Heart right ventricle (tissue), 16 donors: Measurements from ENCODE around the gene NHERF1. TPM values are rescaled to one million over a fixed set of nuclear protein-coding genes. Genes with fewer than 3 reads are reported as not detected.

Experiments
- ATAC-seq, 8 donors: fragments of 200-7000 bp; cut with Tn5 transposase; one replicate each; pipeline ENCODE4 v1.9.1; 2020; ENCODE audit warnings: mild to moderate bottlenecking in 8 of 8, moderate library complexity in 8 of 8, moderate number of reproducible peaks in 1 of 8
- DNase-seq, 2 donors: peaks; one replicate each; pipeline ENCODE4 v3.0.0-alpha.2; 2020
- H3K27ac ChIP-seq, 10 donors: fragments of 200-600 bp; sonication (generic) in 2 of 10; one replicate each; pipeline versions ENCODE4 v1.5.0 to v1.8.0; 2020 to 2022; ENCODE audit warnings: mild to moderate bottlenecking in 3 of 10
- H3K27me3 ChIP-seq, 7 donors: fragments of 200-600 bp; one replicate each; pipeline ENCODE4 v1.8.0; 2021 to 2022; ENCODE audit warnings: mild to moderate bottlenecking in 2 of 7
- H3K36me3 ChIP-seq, 9 donors: fragments of 200-600 bp; sonication (generic) in 1 of 9; one replicate each; pipeline versions ENCODE4 v1.5.0 to v1.8.0; 2020 to 2022; ENCODE audit warnings: mild to moderate bottlenecking in 2 of 9
- H3K4me1 ChIP-seq, 9 donors: fragments of 200-600 bp; sonication (generic) in 1 of 9; one replicate each; pipeline versions ENCODE4 v1.5.0 to v1.8.0; 2020 to 2022; ENCODE audit warnings: mild to moderate bottlenecking in 4 of 9
- H3K4me3 ChIP-seq, 10 donors: fragments of 200-600 bp; sonication (generic) in 2 of 10; one replicate each; pipeline versions ENCODE4 v1.5.0 to v1.8.0; 2020 to 2022; ENCODE audit warnings: mild to moderate bottlenecking in 7 of 10, moderate library complexity in 2 of 10
- H3K9me3 ChIP-seq, 11 donors: fragments of 200-600 bp in 10 of 11; sonication (generic) in 2 of 11; one replicate each; pipeline versions ENCODE4 v1.5.0 to v1.8.0; 2013 to 2022; ENCODE audit warnings: mild to moderate bottlenecking in 2 of 11, control low read depth in 1 of 11, moderate library complexity in 1 of 11
- WGBS, 2 donors: extraction: QIAGEN DNeasy Blood & Tissue Kit; methylation state at CpG; one replicate each; pipeline ENCODE4 v1.1.7; 2013; ENCODE audit warnings: inconsistent platforms in 1 of 2; 5-methylcytosine and 5-hydroxymethylcytosine counted together
- intact Hi-C, 10 donors: fragments of 100-400 bp; cut with DNase I; formaldehyde crosslinking; loops; one replicate each; pipeline versions ENCODE4 v1.11.1 to v1.14.2; 2022
- microRNA-seq, 2 donors: library from miRNA; unstranded; fragments of <30 nt; microRNA quantifications; one replicate each; pipeline ENCODE4 v1.2.0, GENCODE V29; 2021
- polyA plus RNA-seq, 2 donors: library from polyadenylated mRNA; stranded (reverse); fragments of 200-250 nt; gene quantifications; one replicate each; pipeline ENCODE4 v1.2.3, GENCODE V29; 2013
- total RNA-seq, 10 donors: library from RNA; stranded (reverse); fragmentation: NEBNext Ultra II Directional in 3 of 10; extraction: Animal tissue kit (Norgen Biotek cat#: 25700) in 3 of 10; gene quantifications; one replicate each; pipeline versions ENCODE4 v1.2.1 to v1.2.4, GENCODE V29; 2021 to 2023
- TF ChIP-seq, protein P1 (sequence below), 9 donors: fragments of 200-600 bp; sonication (generic) in 2 of 9; IDR thresholded peaks; one replicate each; pipeline versions ENCODE4 v1.5.0 to v1.8.0; 2021 to 2022; ENCODE audit warnings: antibody characterized with exemption in 9 of 9, mild to moderate bottlenecking in 5 of 9, moderate library complexity in 1 of 9
- donor health status: Arrhythmogenic right ventricular cardiomyopathy.
- donor health status: ischemic (EF 13 %, LVEDD 7.1; RV severe dilation, severe dysfunction).
- donor health status: healthy with polysubstance abuse.
- donor health status: DM: no; HTN: yes; CAD: no.
- donor health status: DM: no; HTN: no; CAD: no.
- donor health status: ischemic (EF 25% LVEDD 6.9; RV normal size, moderate dysfunction).
- donor health status: ischemic (EF 25% LVEDD 5.7; RV mildly dilated, moderate dysfunction).
- donor health status: healthy.
- donor health status: DM: yes; HTN: yes; CAD: no.
- donor health status: Ischemic cardiomyopathy.
- donor health status: ischemic (EF 35%, LVEDD 5.7; RV mildly dilated, moderate dysfunction).
- donor health status: nonischemic (EF 11% LVEDD 7.7; RV severe dilation, severe dysfunction).
- donor health status: DM: yes; HTN: yes; CAD: no.
- donor health status: PGD.
- donor health status: ischemic (EF 29% LVEDD 5.4; RV normal size, mild dysfunction).
- donor health status: nonischemic (EF 23%, LVEDD 6.1; RV moderate dilation, normal function).

Gene NHERF1
- total and polyA plus RNA-seq, 12 donors: 6.7 to 33.4 (median 12.7) TPM

DNA sequence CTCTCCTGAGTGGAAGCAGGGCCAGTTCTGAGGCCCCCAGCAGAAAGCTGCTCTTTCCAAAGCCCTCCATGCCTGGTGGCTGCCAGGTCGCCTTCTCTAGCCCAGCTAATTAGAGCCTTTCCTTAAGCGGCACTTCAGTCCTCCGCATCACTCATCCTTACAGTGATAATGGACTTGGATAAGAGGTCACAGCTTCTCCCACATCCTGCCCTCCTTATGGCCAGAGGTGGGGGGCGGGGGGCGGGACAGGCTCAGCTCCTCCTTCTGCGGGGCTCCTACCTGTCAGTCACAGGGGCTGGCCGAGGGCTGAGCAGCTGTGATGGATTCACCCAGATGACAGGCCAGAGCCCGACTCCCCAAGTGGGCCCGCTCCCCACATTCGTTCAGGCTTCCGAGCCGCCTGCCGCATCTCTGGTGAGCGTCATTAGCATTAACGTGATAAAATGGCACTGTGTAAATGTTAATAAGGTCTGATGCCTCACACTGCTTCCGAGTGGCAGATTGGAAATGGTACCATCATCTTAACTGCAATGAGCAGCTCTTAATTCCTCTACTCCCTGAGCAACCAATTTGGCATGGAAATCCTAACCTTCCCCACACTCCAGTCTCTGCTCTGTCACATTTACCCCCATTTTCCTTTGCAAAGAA is 70.0 kb downstream of the NHERF1 start:
- ATAC-seq: no peak
- intact Hi-C loops: no loop called here
- Histone ChIP-seq H3K27ac (no peak overlapping the region), H3K4me3 (no peak overlapping the region), H3K9me3 (no peaks in the 10 kb centered on the region), H3K36me3 (peaks cover 0 to 56% (median 0%) of the 10 kb centered on the region in 9 donors), H3K4me1 (peaks cover 0 to 31% (median 12%) of the 10 kb centered on the region in 9 donors), H3K27me3 (no peaks in the 10 kb centered on the region)
- WGBS, 2 donors: 91 to 95% methylated on average over 16 of the region's 16 CpGs
- no peak for DNase-seq
- TF ChIP-seq, protein P1, sequence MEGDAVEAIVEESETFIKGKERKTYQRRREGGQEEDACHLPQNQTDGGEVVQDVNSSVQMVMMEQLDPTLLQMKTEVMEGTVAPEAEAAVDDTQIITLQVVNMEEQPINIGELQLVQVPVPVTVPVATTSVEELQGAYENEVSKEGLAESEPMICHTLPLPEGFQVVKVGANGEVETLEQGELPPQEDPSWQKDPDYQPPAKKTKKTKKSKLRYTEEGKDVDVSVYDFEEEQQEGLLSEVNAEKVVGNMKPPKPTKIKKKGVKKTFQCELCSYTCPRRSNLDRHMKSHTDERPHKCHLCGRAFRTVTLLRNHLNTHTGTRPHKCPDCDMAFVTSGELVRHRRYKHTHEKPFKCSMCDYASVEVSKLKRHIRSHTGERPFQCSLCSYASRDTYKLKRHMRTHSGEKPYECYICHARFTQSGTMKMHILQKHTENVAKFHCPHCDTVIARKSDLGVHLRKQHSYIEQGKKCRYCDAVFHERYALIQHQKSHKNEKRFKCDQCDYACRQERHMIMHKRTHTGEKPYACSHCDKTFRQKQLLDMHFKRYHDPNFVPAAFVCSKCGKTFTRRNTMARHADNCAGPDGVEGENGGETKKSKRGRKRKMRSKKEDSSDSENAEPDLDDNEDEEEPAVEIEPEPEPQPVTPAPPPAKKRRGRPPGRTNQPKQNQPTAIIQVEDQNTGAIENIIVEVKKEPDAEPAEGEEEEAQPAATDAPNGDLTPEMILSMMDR (IDR thresholded peaks at IDR 0.05): no peak

Small RNA genes lying within 50 kb of the gene (microRNA-seq; reads per million reads assigned to microRNA genes)
- gene MIR3615: 15.6 to 21.5 reads per million in 2 donors

Other genes with a start within 250 kb of the NHERF1 start
- gene CD300LB, start 217.2 kb upstream of the NHERF1 start, total RNA-seq: 1 to 10 TPM in 1 of 10 donors, under 1 TPM in 5, not detected in 4; 0.14 to 1.7 (median 0.26) TPM
- gene CD300LB, start 217.2 kb upstream of the NHERF1 start, polyA plus RNA-seq: under 1 TPM in 1 of 2 donors, not detected in 1; 0.25 TPM
- 1 to 10 TPM in 1 of 10 donors, under 1 TPM in 9; 0.21 to 3.2 (median 0.55) TPM for gene CD300C, start 202.5 kb upstream of the NHERF1 start, total RNA-seq
- under 1 TPM; 0.22 to 0.65 TPM for gene CD300C, start 202.5 kb upstream of the NHERF1 start, polyA plus RNA-seq
- under 1 TPM in 2 of 10 donors, not detected in 8; 0.49 to 0.97 TPM for gene CD300H, start 181.1 kb upstream of the NHERF1 start, total RNA-seq
- gene CD300H, start 181.1 kb upstream of the NHERF1 start, polyA plus RNA-seq: not detected
- not detected for gene CD300LD, start 156.3 kb upstream of the NHERF1 start, total RNA-seq
- not detected for gene CD300LD, start 156.3 kb upstream of the NHERF1 start, polyA plus RNA-seq
- 1 to 10 TPM in 1 of 10 donors, under 1 TPM in 9; 0.20 to 4.9 (median 0.35) TPM for gene CD300E, start 124.9 kb upstream of the NHERF1 start, total RNA-seq
- under 1 TPM; 0.07 to 0.91 TPM for gene CD300E, start 124.9 kb upstream of the NHERF1 start, polyA plus RNA-seq
- 1 to 10 TPM in 1 of 10 donors, under 1 TPM in 6, not detected in 3; 0.13 to 4.5 (median 0.34) TPM for gene CD300LF, start 35.7 kb upstream of the NHERF1 start, total RNA-seq
- under 1 TPM; 0.15 to 0.36 TPM for gene CD300LF, start 35.7 kb upstream of the NHERF1 start, polyA plus RNA-seq
- 1 to 10 TPM in 9 of 10 donors, under 1 TPM in 1; 0.95 to 2.8 (median 1.6) TPM for gene RAB37, start 11.4 kb upstream of the NHERF1 start, total RNA-seq
- 1 to 10 TPM in 1 of 2 donors, under 1 TPM in 1; 0.93 to 2.7 TPM for gene RAB37, start 11.4 kb upstream of the NHERF1 start, polyA plus RNA-seq
- gene NAT9, start 27.7 kb downstream of the NHERF1 start, total RNA-seq: 10 to 100 TPM; 10.6 to 25.9 (median 17.0) TPM
- gene NAT9, start 27.7 kb downstream of the NHERF1 start, polyA plus RNA-seq: 10 to 100 TPM; 33.6 to 42.9 TPM
- gene GRIN2C, start 111.3 kb downstream of the NHERF1 start, total RNA-seq: under 1 TPM; 0.13 to 0.66 (median 0.27) TPM
- under 1 TPM; 0.44 to 0.61 TPM for gene GRIN2C, start 111.3 kb downstream of the NHERF1 start, polyA plus RNA-seq
- gene FDXR, start 124.4 kb downstream of the NHERF1 start, total RNA-seq: 1 to 10 TPM; 2.4 to 6.3 (median 3.9) TPM
- gene FDXR, start 124.4 kb downstream of the NHERF1 start, polyA plus RNA-seq: 1 to 10 TPM; 3.3 to 5.3 TPM
- not detected for gene FADS6, start 145.0 kb downstream of the NHERF1 start, total RNA-seq
- not detected for gene FADS6, start 145.0 kb downstream of the NHERF1 start, polyA plus RNA-seq
- gene USH1G, start 174.6 kb downstream of the NHERF1 start, total RNA-seq: not detected
- not detected for gene USH1G, start 174.6 kb downstream of the NHERF1 start, polyA plus RNA-seq
- not detected for gene OTOP2, start 175.6 kb downstream of the NHERF1 start, total RNA-seq
- gene OTOP2, start 175.6 kb downstream of the NHERF1 start, polyA plus RNA-seq: not detected
- gene OTOP3, start 187.3 kb downstream of the NHERF1 start, total RNA-seq: not detected
- not detected for gene OTOP3, start 187.3 kb downstream of the NHERF1 start, polyA plus RNA-seq
- gene HID1, start 224.1 kb downstream of the NHERF1 start, total RNA-seq: 10 to 100 TPM in 4 of 10 donors, 1 to 10 TPM in 6; 3.9 to 15.5 (median 9.5) TPM
- gene HID1, start 224.1 kb downstream of the NHERF1 start, polyA plus RNA-seq: 10 to 100 TPM in 1 of 2 donors, 1 to 10 TPM in 1; 8.0 to 23.8 TPM
- 10 to 100 TPM; 10.8 to 25.3 (median 16.3) TPM for gene CDR2L, start 239.0 kb downstream of the NHERF1 start, total RNA-seq
- 10 to 100 TPM in 1 of 2 donors, 1 to 10 TPM in 1; 8.5 to 11.9 TPM for gene CDR2L, start 239.0 kb downstream of the NHERF1 start, polyA plus RNA-seq